ENCODE measurements around the gene MAMDC2.
"Not testable (repeated sequence)": the region's sequence is repeated elsewhere in the genome, so short reads cannot be mapped to it uniquely, and the experiment has no call there.

MAMDC2 gene

GRCh38 chr9:70043689-70044489, at the start of gene MAMDC2:
TSS of gene MAMDC2 (plus strand) at chr9:70043848. CDS start at chr9:70044198, 350 bp downstream.
- no peak for DNase-seq

GRCh38 chr9:69995846-69996245, 47.8 kb upstream of the MAMDC2 start:
- DNase-seq: no peak

GRCh38 chr9:69996967-69997366, 46.7 kb upstream of the MAMDC2 start:
- DNase-seq: no peak

GRCh38 chr9:69997524-69997923, 46.1 kb upstream of the MAMDC2 start:
- no peak for DNase-seq

- no peak for DNase-seq
Observed at GRCh38 chr9:69999315-69999714, 44.3 kb upstream of the MAMDC2 start.

GRCh38 chr9:70000469-70000868, 43.2 kb upstream of the MAMDC2 start:
- DNase-seq: no peak

- no peak for DNase-seq
Observed at GRCh38 chr9:70003901-70004714, 39.5 kb upstream of the MAMDC2 start.

- no peak for DNase-seq
Observed at GRCh38 chr9:70006306-70006705, 37.3 kb upstream of the MAMDC2 start.

- no peak for DNase-seq
Observed at GRCh38 chr9:70007831-70008230, 35.8 kb upstream of the MAMDC2 start.

- no peak for DNase-seq
Observed at GRCh38 chr9:70010015-70010414, 33.6 kb upstream of the MAMDC2 start.

GRCh38 chr9:70011366-70011765, 32.3 kb upstream of the MAMDC2 start:
- DNase-seq: no peak

- no peak for DNase-seq
Observed at GRCh38 chr9:70012569-70012968, 31.1 kb upstream of the MAMDC2 start.

GRCh38 chr9:70013598-70014196, 30.0 kb upstream of the MAMDC2 start:
- no peak for DNase-seq

GRCh38 chr9:70015099-70015498, 28.5 kb upstream of the MAMDC2 start:
- no peak for DNase-seq

- DNase-seq: no peak
Observed at GRCh38 chr9:70020217-70020616, 23.4 kb upstream of the MAMDC2 start.

- no peak for DNase-seq
Observed at GRCh38 chr9:70020991-70021571, 22.6 kb upstream of the MAMDC2 start.

- no peak for DNase-seq
Observed at GRCh38 chr9:70028287-70028686, 15.4 kb upstream of the MAMDC2 start.

- no peak for DNase-seq
Observed at GRCh38 chr9:70030156-70030555, 13.5 kb upstream of the MAMDC2 start.

- no peak for DNase-seq
Observed at GRCh38 chr9:70031141-70031545, 12.5 kb upstream of the MAMDC2 start.

GRCh38 chr9:70034271-70034711, 9.4 kb upstream of the MAMDC2 start:
- no peak for DNase-seq

- no peak for DNase-seq
Observed at GRCh38 chr9:70035691-70036090, 8.0 kb upstream of the MAMDC2 start.

GRCh38 chr9:70036641-70037040, 7.0 kb upstream of the MAMDC2 start:
- no peak for DNase-seq

GRCh38 chr9:70038171-70038621, 5.5 kb upstream of the MAMDC2 start:
- not testable (repeated sequence) for DNase-seq

Measured in CD4-positive, alpha-beta T cell treated with Interferon alpha-2 for 1 hour (primary cell).